D721Med (cell line): ENCODE data around the gene ATP2B2.

Experiments
- DNase-seq: peaks from one replicate; pipeline ENCODE4 v3.0.0; 2011; ENCODE audit warnings: low spot score; ENCODE audit not compliant: insufficient read length
- FAIRE-seq: peaks from 2 replicates; lab custom pipeline; 2011; peaks lifted over from hg19 to GRCh38; lab: Jason Lieb, UNC
- CTCF ChIP-seq: IDR thresholded peaks from 2 replicates; pipeline ENCODE4 v1.5.1; 2012; ENCODE audit warnings: mild to moderate bottlenecking, control low read depth; ENCODE audit not compliant: insufficient read depth; ENCODE audit errors: missing control alignments

Gene ATP2B2

GRCh38 chr3:10445561-10446175 is 59.7 kb downstream of the ATP2B2 start:
- DNase-seq = no peak
- FAIRE-seq = no peak
- TF ChIP-seq CTCF = no peak

- TF ChIP-seq CTCF = no peak
- DNase-seq (no peak), FAIRE-seq (no peak)
These were observed 60.9 kb downstream of the ATP2B2 start for GRCh38 chr3:10444511-10444910.

GRCh38 chr3:10444110-10444429 is 61.3 kb downstream of the ATP2B2 start:
- no peak for TF ChIP-seq CTCF
- DNase-seq (no peak), FAIRE-seq (no peak)

- FAIRE-seq (no peak), DNase-seq (no peak)
- TF ChIP-seq CTCF = no peak
These were observed 61.9 kb downstream of the ATP2B2 start for GRCh38 chr3:10443272-10444109.

GRCh38 chr3:10442151-10442795 is 63.1 kb downstream of the ATP2B2 start:
- FAIRE-seq = no peak

GRCh38 chr3:10440684-10441083 is 64.7 kb downstream of the ATP2B2 start:
- FAIRE-seq = no peak
- DNase-seq = no peak
- TF ChIP-seq CTCF = no peak

More at GRCh38 chr3:10442151-10442795, 63.1 kb downstream of the ATP2B2 start:
- no peak for DNase-seq
- TF ChIP-seq CTCF = no peak
